DLD1 (cell line): ENCODE results near the gene MMP17.
"Not testable (repeated sequence)": the region's sequence is repeated elsewhere in the genome, so short reads cannot be mapped to it uniquely, and the experiment has no call there.

Source experiments
- in situ Hi-C: cut with HindIII; loops from 2 replicates; pipeline ENCODE4 v1.10.0; 2017; ENCODE audit warnings: low sequenced_read_pairs

Gene MMP17

GRCh38 chr12:131891722-131892121, 63.5 kb downstream of the MMP17 start:
- in situ Hi-C loops, result not testable (repeated sequence)

DNA sequence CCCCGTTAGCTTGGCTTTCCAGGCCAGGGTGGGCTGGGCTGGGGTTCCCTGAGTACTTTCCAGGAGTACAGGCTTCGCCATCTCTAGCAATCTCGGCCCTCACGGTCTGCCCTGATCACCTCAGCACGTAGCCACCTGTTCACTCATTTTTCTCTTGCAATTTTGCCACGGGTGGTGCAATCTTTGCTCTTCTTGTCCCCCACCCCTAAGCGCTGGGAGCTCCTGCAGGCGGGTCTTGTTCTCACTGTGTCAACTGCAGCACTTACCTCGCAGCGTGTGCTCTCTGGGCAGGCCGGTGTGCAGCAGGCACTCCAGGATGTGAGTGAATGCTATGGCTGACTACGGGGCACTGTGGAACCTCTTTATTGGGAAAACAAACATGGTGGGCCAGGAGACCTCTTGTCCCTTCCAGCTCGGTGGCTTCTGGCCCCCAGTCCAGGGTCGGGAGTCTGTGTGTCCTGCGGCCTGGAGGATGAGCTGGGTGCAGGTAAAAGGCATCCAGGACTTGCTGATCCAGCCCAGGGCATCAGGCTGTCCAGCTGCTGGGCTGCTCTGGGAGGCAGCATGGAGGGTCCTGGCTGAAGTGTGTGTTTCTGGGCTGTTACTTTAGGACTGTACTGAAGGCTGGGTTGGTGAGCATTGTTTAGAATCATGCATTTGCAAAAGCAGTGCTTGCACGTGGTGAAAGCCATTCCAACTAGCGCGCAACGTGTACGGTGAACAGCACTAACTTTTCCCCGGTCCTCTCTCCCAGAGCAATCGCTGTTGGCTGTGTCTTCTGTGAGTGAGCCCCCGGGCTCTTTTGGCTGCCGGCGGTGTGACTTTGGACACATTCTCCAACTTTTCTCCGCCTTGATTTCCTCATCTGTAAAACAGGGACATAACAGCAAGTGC, 64.8 kb downstream of the MMP17 start:
- in situ Hi-C loops, result no loop called here

DNA sequence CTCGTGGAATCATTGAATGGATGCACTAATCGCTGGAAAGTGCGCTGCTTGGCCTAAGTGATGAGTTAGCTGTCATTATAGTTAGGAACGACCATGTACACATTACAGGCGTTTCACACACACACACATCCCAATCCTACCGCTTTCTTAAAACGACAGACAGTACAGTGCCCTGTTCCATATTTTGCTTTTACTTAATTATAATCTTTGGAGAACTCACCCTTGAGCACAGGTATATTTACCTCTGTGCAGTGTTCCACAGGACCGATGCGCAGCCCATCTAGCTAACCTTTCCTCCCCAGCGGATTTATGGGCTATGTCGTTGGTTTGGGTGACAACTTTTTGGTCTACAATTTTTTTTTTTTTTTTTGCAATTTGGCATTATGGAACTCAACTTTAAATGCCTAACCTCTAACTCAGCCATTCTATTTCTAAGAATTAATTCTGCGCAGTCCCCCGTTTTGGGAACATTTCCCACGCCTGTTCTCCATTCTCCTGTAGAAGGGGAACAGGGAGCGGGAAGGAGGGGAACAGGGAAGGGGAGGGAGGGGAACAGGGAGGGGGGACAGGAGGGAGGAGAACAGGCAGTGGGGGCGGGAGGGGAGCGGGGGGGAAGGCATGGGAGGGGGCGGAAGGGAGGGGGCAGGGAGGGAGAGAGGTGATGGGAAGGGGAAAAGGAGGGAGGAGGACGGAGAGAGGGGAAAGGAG, 65.6 kb downstream of the MMP17 start:
- in situ Hi-C loops, result no loop called here

- in situ Hi-C loops, result no loop called here
Measured at GRCh38 chr12:131894313-131894860, 66.2 kb downstream of the MMP17 start, which contains the start of gene ULK1. Gene ULK1, plus strand, starts transcription at chr12:131894622. Its CDS starts 380 bp downstream, at chr12:131895002.

DNA sequence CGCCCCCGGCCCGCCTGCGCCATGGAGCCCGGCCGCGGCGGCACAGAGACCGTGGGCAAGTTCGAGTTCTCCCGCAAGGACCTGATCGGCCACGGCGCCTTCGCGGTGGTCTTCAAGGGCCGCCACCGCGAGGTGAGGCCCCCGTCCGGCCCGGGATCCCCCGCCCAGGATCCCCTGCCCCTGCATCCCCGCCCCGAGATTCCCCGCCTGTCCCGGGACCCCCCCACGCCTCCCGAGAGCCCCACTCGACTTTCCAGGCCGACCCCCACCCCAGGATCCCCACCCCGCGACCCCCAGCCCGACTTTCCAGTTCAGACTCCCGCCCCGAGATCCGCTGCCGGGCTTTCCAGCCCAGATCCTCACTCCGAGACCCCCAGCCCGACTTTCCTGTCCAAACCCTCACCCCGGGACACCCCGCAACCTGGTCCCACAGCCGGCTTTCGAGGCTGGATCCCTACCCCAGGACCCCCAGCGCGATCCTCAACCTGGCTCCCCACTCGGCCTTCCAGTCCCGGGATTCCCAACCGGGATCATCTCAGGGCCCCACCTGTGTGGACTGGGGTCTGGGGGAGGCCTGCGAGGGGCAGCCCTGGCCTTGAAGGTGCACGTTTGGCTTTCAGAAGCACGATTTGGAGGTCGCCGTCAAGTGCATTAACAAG, 66.9 kb downstream of the MMP17 start:
- in situ Hi-C loops, result no loop called here

DNA sequence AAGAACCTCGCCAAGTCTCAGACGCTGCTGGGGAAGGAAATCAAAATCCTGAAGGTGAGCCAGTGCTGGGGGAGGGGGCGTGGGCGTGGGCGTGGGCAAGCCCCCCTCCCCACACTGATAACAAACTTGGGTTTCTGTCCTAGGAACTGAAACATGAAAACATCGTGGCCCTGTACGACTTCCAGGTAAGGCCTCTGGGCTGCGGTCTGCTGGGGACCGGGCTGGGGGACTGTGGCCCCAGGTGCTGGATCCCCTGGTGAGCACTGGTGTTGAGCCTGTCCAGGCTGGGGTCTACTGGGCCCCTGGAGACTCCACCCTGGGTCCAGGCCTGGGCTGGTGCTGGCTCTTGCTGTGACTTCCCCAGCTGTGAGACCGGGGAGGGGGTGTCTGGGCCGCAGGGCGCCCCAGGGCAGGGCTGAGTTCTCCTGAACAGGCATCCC, 67.5 kb downstream of the MMP17 start:
- in situ Hi-C loops, result no loop called here

GRCh38 chr12:131896080-131896810, 68.1 kb downstream of the MMP17 start:
- in situ Hi-C loops, result no loop called here

GRCh38 chr12:131896811-131897270, 68.6 kb downstream of the MMP17 start:
- in situ Hi-C loops, result no loop called here

- in situ Hi-C loops, result no loop called here
Measured at GRCh38 chr12:131897276-131897675, 69.1 kb downstream of the MMP17 start.

- in situ Hi-C loops, result no loop called here
Measured at GRCh38 chr12:131897875-131898274, 69.7 kb downstream of the MMP17 start.

DNA sequence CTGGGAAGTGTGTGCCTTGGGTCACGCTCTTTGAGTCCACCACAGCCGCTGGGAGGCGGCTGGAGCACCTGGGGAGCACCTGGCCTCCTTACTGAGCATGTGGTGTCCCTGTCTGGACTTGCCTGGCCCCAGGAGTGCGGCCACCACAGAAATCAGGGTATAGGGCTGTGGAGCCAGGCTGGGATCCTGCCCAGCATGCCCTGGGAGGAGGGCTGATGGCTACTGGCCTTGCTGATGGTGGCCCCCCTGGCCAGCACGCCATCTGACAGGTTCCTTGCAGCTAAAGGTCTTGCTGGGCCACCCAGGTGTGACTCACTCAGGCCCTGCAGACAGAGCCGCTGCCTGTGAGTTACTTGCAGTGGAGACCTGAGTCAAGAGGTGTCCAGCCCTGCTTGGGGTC, 72.2 kb downstream of the MMP17 start:
- in situ Hi-C loops, result no loop called here
